Fibroblast of lung (primary cell): ENCODE data around the gene RNF133. TPM values are rescaled to one million over a fixed set of nuclear protein-coding genes. Genes with fewer than 3 reads are reported as not detected.

Experiments used
- DNase-seq, 2 donors: peaks; one replicate each; pipeline versions ENCODE4 v3.0.0 to v3.0.0-alpha.2; 2010; ENCODE audit warnings: low read depth in 2 of 2
- H2AFZ ChIP-seq: 2 replicates; pipeline ENCODE4 v1.5.1; 2012; ENCODE audit warnings: low read length, control low read depth, inconsistent platforms
- H3K27ac ChIP-seq: 2 replicates; pipeline ENCODE4 v1.5.1; 2011; ENCODE audit warnings: low read length, control low read depth; ENCODE audit not compliant: insufficient read depth
- H3K27me3 ChIP-seq: 2 replicates; pipeline ENCODE4 v1.5.1; 2011; ENCODE audit warnings: mild to moderate bottlenecking, low read length; ENCODE audit not compliant: control insufficient read depth, insufficient read depth
- H3K36me3 ChIP-seq: 2 replicates; pipeline ENCODE4 v1.5.1; 2011; ENCODE audit warnings: low read length; ENCODE audit not compliant: control insufficient read depth, insufficient read depth
- H3K4me1 ChIP-seq: 2 replicates; pipeline ENCODE4 v1.5.1; 2011; ENCODE audit warnings: low read length; ENCODE audit not compliant: control insufficient read depth, insufficient read depth; ENCODE audit errors: extremely low read depth
- H3K4me2 ChIP-seq: 2 replicates; pipeline ENCODE4 v1.5.1; 2011; ENCODE audit warnings: low read length, control low read depth; ENCODE audit not compliant: insufficient read depth; ENCODE audit errors: extremely low read depth
- H3K4me3 ChIP-seq, 4 experiments: fragments of 200-600 bp in 1 of 4; sonication (generic) in 1 of 4; replicated peaks in 1 of 4; 2 replicates each; pipeline ENCODE4 v1.5.1; 2011 to 2016; ENCODE audit warnings: low read length in 4 of 4, low read depth in 3 of 4, mild to moderate bottlenecking in 3 of 4, control low read depth in 2 of 4, inconsistent platforms in 1 of 4, mixed read lengths in 1 of 4; ENCODE audit not compliant: insufficient read depth in 1 of 4; ENCODE audit errors: control extremely low read depth in 1 of 4
- H3K79me2 ChIP-seq: 2 replicates; pipeline ENCODE4 v1.5.1; 2012; ENCODE audit warnings: mild to moderate bottlenecking, low read length, inconsistent platforms; ENCODE audit not compliant: control insufficient read depth, insufficient read depth
- H3K9ac ChIP-seq: 2 replicates; pipeline ENCODE4 v1.5.1; 2011; ENCODE audit warnings: mild to moderate bottlenecking, low read length, control low read depth; ENCODE audit not compliant: insufficient read depth
- H3K9me3 ChIP-seq: 2 replicates; pipeline ENCODE4 v1.5.1; 2012; ENCODE audit warnings: low read depth, low read length; ENCODE audit not compliant: control insufficient read depth, insufficient read depth
- H4K20me1 ChIP-seq: 2 replicates; pipeline ENCODE4 v1.5.1; 2011; ENCODE audit warnings: low read length; ENCODE audit not compliant: control insufficient read depth, insufficient read depth; ENCODE audit errors: extremely low read depth
- EZH2 ChIP-seq: IDR thresholded peaks from 2 replicates; pipeline ENCODE4 v1.5.1; 2012; ENCODE audit warnings: low read length, control low read depth, mild to moderate bottlenecking; ENCODE audit errors: missing control alignments
- polyA plus RNA-seq, 2 donors: library from polyadenylated mRNA; depleted of rRNA in 1 of 2; stranded (reverse) in 1 of 2; unstranded in 1 of 2; fragments of >200 nt; gene quantifications; 2 replicates each; pipeline ENCODE4 v1.2.1, GENCODE V29; 2011 to 2012; ENCODE audit warnings: missing spikeins in 1 of 2
- total RNA-seq: library from RNA; depleted of rRNA; stranded (reverse); fragments of >200 nt; gene quantifications from 2 replicates; pipeline ENCODE4 v1.2.1, GENCODE V29; 2014
- TF ChIP-seq, protein P1 (sequence below), 2 donors: IDR thresholded peaks in 1 of 2; conservative IDR thresholded peaks in 1 of 2; 1 replicate in 1 of 2; 2 replicates in 1 of 2; pipeline ENCODE4 v1.5.1; 2011 to 2012; ENCODE audit warnings: low read length in 2 of 2, control low read depth in 1 of 2, inconsistent platforms in 1 of 2, low read depth in 1 of 2, mild to moderate bottlenecking in 1 of 2

Gene RNF133
- total and polyA plus RNA-seq, 2 donors (not counting 1 experiment from before 2014, with no cell fraction given) = 0.07 to 0.50 TPM

DNA sequence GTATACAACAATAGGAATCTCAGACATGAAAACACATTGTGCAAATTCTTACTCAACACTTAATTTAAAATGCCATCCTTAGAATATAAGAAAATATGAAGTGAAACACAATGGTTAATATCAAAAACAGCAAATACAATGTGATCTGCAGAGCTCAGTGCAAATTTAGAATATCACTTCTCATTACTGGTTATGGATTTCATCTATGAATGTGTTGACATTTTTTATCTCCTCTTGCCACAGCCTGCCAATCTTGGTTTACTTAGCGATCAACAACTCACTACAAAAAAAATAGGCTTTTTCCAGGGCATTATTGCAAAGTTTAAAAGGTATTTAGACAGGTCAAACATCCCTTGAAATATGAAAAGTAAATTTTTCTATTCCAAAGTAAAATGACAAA is 28.8 kb upstream of the RNF133 start:
- Histone ChIP-seq H4K20me1 (no peaks in the 10 kb centered on the region), H3K9ac (no peak overlapping the region), H3K27ac (no peak overlapping the region), H3K27me3 (no peaks in the 10 kb centered on the region), H3K4me3 (no peak overlapping the region), H2AFZ (no peak overlapping the region), H3K9me3 (no peaks in the 10 kb centered on the region), H3K4me1 (no peaks in the 10 kb centered on the region), H3K36me3 (no peaks in the 10 kb centered on the region), H3K4me2 (no peak overlapping the region), H3K79me2 (no peaks in the 10 kb centered on the region)
- TF ChIP-seq, protein P1, sequence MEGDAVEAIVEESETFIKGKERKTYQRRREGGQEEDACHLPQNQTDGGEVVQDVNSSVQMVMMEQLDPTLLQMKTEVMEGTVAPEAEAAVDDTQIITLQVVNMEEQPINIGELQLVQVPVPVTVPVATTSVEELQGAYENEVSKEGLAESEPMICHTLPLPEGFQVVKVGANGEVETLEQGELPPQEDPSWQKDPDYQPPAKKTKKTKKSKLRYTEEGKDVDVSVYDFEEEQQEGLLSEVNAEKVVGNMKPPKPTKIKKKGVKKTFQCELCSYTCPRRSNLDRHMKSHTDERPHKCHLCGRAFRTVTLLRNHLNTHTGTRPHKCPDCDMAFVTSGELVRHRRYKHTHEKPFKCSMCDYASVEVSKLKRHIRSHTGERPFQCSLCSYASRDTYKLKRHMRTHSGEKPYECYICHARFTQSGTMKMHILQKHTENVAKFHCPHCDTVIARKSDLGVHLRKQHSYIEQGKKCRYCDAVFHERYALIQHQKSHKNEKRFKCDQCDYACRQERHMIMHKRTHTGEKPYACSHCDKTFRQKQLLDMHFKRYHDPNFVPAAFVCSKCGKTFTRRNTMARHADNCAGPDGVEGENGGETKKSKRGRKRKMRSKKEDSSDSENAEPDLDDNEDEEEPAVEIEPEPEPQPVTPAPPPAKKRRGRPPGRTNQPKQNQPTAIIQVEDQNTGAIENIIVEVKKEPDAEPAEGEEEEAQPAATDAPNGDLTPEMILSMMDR (conservative IDR thresholded peaks at IDR 0.05 in 1 of 2, IDR thresholded peaks at IDR 0.05 in 1 of 2; ENCODE audit: low read depth in 1 of 2, low read length in 2 of 2) = no peak
- TF ChIP-seq EZH2 = no peak
- DNase-seq = no peak

DNA sequence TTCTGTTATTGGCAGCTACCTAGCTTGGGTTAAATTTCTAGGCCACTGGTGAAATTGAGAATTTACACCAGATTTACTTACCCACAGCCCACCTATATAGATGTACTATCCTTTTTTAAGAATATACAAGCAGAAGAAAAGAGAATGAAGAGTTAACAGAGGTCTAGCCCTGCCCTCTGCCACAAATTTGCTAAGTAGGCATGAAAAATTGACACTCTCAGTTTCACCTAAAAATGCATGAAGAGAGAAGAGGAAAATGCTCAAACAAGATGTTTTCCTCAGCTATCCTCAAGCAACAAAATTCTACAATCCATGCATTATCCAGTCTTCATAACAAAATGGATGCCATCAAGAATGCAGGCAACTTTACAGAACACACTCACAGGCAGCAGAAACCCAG is 28.4 kb upstream of the RNF133 start:
- no peak overlapping the region for H3K27ac ChIP-seq
- no peak for TF ChIP-seq EZH2
- TF ChIP-seq, protein P1 (conservative IDR thresholded peaks at IDR 0.05 in 1 of 2, IDR thresholded peaks at IDR 0.05 in 1 of 2; ENCODE audit: low read depth in 1 of 2, low read length in 2 of 2) = no peak

DNA sequence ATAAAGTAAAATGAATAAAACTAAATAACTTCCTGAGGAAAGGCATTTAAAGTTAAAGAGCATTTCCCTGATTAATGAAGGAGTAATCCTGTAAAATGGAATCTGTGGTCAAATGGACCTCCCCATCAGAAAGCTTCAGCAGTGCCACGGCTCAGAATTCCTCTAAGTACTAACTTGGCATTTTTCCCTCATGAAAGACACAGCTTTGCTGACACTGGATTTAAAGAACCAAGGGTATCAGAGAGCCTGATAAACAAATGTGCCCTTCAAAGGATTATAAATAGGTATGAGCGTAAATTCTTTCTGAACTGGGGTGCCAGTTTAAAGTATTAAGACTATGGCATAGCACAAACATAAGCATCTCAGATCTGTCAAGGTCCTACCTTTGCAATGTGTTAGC is 28.0 kb upstream of the RNF133 start:
- Histone ChIP-seq H3K27ac (no peak overlapping the region), H3K27me3 (no peaks in the 10 kb centered on the region), H4K20me1 (no peaks in the 10 kb centered on the region), H3K4me2 (no peak overlapping the region), H3K9me3 (no peaks in the 10 kb centered on the region), H3K9ac (no peak overlapping the region), H3K36me3 (no peaks in the 10 kb centered on the region), H3K79me2 (no peaks in the 10 kb centered on the region), H3K4me3 (no peak overlapping the region), H2AFZ (no peak overlapping the region), H3K4me1 (no peaks in the 10 kb centered on the region)
- peak in 1 of 2 donors; percentile 2 for DNase-seq
- TF ChIP-seq EZH2 = no peak
- TF ChIP-seq, protein P1 (conservative IDR thresholded peaks at IDR 0.05 in 1 of 2, IDR thresholded peaks at IDR 0.05 in 1 of 2; ENCODE audit: low read depth in 1 of 2, low read length in 2 of 2) = no peak

More for the DNA sequence above, 28.4 kb upstream of the RNF133 start:
- no peaks in the 10 kb centered on the region for H3K79me2 ChIP-seq
- H3K4me1 ChIP-seq = no peaks in the 10 kb centered on the region
- no peaks in the 10 kb centered on the region for H3K36me3 ChIP-seq
- no peak overlapping the region for H3K4me3 ChIP-seq
- H3K27me3 ChIP-seq = no peaks in the 10 kb centered on the region
- H3K4me2 ChIP-seq = no peak overlapping the region
- no peaks in the 10 kb centered on the region for H3K9me3 ChIP-seq
- H3K9ac ChIP-seq = no peak overlapping the region
- H4K20me1 ChIP-seq = no peaks in the 10 kb centered on the region
- no peak for DNase-seq
- H2AFZ ChIP-seq = no peak overlapping the region
